ENCODE data around the gene SYPL2.
A peak's percentile ranks its signal among the peaks of the same experiment; 100 is the strongest.
"Not testable (repeated sequence)": the region's sequence is repeated elsewhere in the genome, so short reads cannot be mapped to it uniquely, and the experiment has no call there.

SYPL2 gene

DNA sequence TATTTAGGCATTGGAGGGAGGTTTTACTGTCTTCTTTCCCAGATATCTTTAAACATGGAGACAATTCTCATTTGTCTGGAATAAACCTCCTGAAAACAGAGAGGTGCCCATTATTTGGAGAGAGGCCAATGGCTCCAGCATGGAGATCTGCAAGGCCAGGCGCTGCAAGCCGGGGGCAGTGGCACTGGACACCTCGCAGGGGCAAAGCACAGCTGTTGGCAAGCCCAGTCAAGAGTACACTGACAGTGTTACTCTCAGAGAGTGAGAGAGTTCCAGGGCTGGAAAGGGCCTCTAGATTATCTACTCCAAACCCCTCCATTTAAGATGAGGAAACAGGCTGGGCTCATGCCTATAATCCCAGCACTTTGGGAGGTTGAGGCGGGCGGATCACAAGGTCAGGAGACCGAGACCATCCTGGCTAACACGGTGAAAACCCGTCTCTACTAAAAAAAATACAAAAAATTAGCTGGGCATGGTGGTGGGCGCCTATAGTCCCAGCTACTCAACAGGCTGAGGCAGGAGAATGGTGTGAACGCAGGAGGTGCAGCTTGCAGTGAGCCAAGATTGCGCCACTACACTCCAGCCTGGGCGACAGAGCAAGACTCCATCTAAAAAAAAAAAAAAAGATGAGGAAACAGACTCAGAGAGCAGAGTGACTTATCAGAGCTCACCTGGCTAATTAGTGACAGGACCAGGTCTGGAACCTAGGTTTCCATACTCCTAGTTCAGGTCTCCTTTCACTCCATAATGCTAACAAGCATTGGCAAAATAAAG is 7.1 kb downstream of the SYPL2 start:
- DNase-seq, result not testable (repeated sequence)

- DNase-seq, result no peak
These were observed 8.4 kb downstream of the SYPL2 start for GRCh38 chr1:109474697-109475096.

GRCh38 chr1:109475261-109475660 is 8.9 kb downstream of the SYPL2 start:
- no peak for DNase-seq

DNA sequence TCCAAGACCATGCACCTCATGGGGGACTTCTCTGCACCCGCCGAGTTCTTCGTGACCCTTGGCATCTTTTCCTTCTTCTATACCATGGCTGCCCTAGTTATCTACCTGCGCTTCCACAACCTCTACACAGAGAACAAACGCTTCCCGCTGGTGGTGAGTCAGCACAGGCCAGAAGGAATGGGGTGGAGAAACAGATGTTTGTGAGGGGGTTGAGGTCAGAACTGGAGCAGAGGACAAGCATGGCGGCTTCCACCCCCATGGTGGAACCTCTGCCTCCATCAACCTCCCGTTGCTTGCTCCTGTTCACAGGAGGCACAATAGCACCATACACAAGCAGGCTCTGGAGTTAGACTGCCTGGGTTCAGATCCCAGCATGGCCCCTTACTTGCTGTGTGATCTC is 10.5 kb downstream of the SYPL2 start:
- no peak for DNase-seq

DNA sequence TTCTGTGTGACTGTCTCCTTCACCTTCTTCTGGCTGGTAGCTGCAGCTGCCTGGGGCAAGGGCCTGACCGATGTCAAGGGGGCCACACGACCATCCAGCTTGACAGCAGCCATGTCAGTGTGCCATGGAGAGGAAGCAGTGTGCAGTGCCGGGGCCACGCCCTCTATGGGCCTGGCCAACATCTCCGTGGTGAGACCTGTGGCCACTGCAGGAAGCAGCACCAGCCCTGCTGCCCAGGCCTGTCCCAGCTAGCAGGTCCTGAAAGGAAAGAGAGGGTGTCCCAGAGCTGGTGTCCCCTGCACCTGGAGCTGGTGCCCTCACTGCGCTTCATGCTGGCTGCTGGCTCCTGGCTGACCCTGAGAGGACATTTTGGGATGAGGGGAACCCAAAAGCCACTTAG is 11.5 kb downstream of the SYPL2 start:
- no peak for DNase-seq

GRCh38 chr1:109478806-109479205 is 12.5 kb downstream of the SYPL2 start:
- DNase-seq, result no peak

GRCh38 chr1:109479311-109479710 is 13.0 kb downstream of the SYPL2 start:
- DNase-seq, result no peak

- DNase-seq, result no peak
These were observed 13.6 kb downstream of the SYPL2 start for GRCh38 chr1:109479901-109480300.

GRCh38 chr1:109481646-109482045 is 15.3 kb downstream of the SYPL2 start:
- DNase-seq, result no peak

GRCh38 chr1:109482242-109482641 is 15.9 kb downstream of the SYPL2 start:
- no peak for DNase-seq

- DNase-seq, result no peak
These were observed 16.7 kb downstream of the SYPL2 start for GRCh38 chr1:109482791-109483671.

- DNase-seq, result peak; percentile 90
These were observed 17.5 kb downstream of the SYPL2 start, which contains the start of gene ATXN7L2 for GRCh38 chr1:109483672-109484518. TSS of gene ATXN7L2 (plus strand) at chr1:109483905. CDS start at chr1:109483954, 49 bp downstream.

- DNase-seq, result peak; percentile 6
These were observed 18.2 kb downstream of the SYPL2 start for GRCh38 chr1:109484519-109484975.

- peak; percentile 30 for DNase-seq
These were observed 18.7 kb downstream of the SYPL2 start for GRCh38 chr1:109485001-109485400.

- no peak for DNase-seq
These were observed 20.9 kb downstream of the SYPL2 start for GRCh38 chr1:109487261-109487660.

DNA sequence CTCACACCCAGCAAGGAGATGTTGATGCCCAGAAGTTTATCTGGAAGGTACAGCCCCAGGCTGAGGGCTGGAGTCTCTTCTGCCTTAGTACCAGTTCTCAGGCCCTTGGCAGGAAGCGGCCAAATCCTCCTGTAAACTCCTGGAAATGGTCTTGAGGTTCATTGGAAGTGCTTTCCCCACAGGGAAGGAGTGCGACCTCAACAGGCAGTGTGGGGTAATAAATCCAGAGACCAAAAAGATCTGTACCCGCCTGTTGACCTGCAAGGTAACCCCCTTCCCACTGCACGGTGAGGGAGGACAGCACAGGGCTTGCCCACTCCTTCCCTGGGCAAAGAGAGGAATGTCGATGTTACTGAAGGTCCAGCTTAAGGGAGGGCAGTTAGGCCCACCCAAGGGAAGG is 21.9 kb downstream of the SYPL2 start:
- no peak for DNase-seq

DNA sequence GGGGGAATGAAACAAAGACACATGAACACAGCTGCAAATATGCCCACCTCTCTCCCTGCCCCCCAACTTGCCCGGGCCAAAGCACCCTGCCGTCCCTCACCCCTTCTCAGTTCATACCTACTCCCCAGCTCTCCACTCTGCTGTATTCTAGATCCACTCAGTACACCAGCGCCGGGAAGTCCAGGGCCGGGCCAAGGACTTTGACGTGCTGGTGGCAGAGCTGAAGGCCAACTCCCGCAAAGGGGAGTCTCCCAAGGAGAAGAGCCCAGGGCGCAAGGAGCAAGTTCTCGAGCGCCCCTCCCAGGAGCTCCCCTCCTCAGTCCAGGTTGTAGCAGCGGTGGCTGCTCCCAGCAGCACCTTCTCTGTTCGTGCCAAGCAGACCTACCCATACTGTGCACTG is 22.4 kb downstream of the SYPL2 start:
- DNase-seq, result no peak

- peak; percentile 62 for DNase-seq
These were observed 23.9 kb downstream of the SYPL2 start for GRCh38 chr1:109490029-109490933.

GRCh38 chr1:109490934-109491302 is 24.6 kb downstream of the SYPL2 start:
- no peak for DNase-seq

DNA sequence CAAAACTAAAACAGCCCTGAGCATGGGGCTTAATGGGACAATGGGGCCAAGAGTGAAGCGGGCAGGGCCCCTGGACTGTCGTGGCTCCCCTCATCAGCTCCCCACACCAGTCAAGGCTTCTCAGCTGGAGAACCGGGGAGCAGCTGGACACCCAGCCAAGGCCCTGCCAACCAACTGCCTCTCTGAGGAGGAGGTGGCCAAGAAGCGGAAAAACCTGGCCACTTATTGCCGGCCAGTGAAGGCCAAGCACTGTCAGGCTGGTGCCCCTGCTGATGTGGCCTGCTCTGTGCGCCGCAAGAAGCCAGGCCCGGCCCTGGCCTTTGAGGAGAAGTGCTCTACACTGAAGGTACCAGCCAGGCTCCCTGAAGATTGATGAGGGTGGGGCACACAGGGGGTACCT is 25.0 kb downstream of the SYPL2 start:
- no peak for DNase-seq

GRCh38 chr1:109492779-109493178 is 26.4 kb downstream of the SYPL2 start:
- no peak for DNase-seq

GRCh38 chr1:109493227-109493626 is 26.9 kb downstream of the SYPL2 start:
- DNase-seq, result no peak
